K562 (cell line): Measurements from ENCODE around the gene UMAD1. TPM values are rescaled to one million over a fixed set of nuclear protein-coding genes. Genes with fewer than 3 reads are reported as not detected.
A peak's percentile ranks its signal among the peaks of the same experiment; 100 is the strongest.

Experiments
- ATAC-seq: fragments of 200-7000 bp; cut with Tn5 transposase; 3 replicates; pipeline ENCODE4 v1.9.1; 2020; ENCODE audit warnings: moderate library complexity
- BruUV-seq: library from RNA; stranded (reverse); fragments of 400-500 nt; replicated peaks from 2 replicates; lab custom pipeline; 2021; lab: Mats Ljungman, UMichigan
- CTCF ChIA-PET: fragments of 300-600 bp; formaldehyde crosslinking; extraction: SDS; loops from one replicate; lab custom pipeline; 2021; ENCODE audit warnings: low intra/inter-chr PET ratio; lab: Yijun Ruan, JAX
- POLR2A ChIA-PET: fragments of 300-600, 350-650 bp; sonication (Branson Sonifier 250); formaldehyde crosslinking; extraction: SDS; loops from one replicate; lab custom pipeline; 2021; ENCODE audit warnings: antibody characterized with exemption, inconsistent platforms; lab: Yijun Ruan, JAX
- DNase-seq, 4 experiments: peaks; one replicate each; pipeline versions ENCODE4 v3.0.0 to v3.0.0-alpha.2; 2011 to 2018; ENCODE audit warnings: low spot score in 3 of 4, mixed read lengths in 3 of 4; ENCODE audit errors: extremely low read depth in 1 of 4
- FAIRE-seq: peaks from 2 replicates; lab custom pipeline; 2011; peaks lifted over from hg19 to GRCh38; lab: Jason Lieb, UNC
- H2AFZ ChIP-seq: 2 replicates; pipeline ENCODE4 v1.6.0; 2011; ENCODE audit warnings: low read depth, low read length, control low read depth, inconsistent platforms
- H3K27ac ChIP-seq: fragments of 200-600 bp; 3 replicates; pipeline ENCODE4 v1.8.0; 2011; ENCODE audit warnings: low read depth, mild to moderate bottlenecking, control low read depth, inconsistent platforms, low read length, moderate library complexity, mixed read lengths; ENCODE audit errors: extremely low read depth
- H3K27me3 ChIP-seq, 2 experiments: fragments of 300-600 bp in 1 of 2; 2 replicates in 1 of 2; 3 replicates in 1 of 2; pipeline versions ENCODE4 v1.6.0 to v1.8.0; 2011; ENCODE audit warnings: inconsistent platforms in 2 of 2, low read length in 2 of 2, mild to moderate bottlenecking in 1 of 2, mixed read lengths in 1 of 2, moderate library complexity in 1 of 2; ENCODE audit not compliant: control insufficient read depth in 2 of 2, insufficient read depth in 2 of 2
- H3K36me3 ChIP-seq: fragments of 300-600 bp; 3 replicates; pipeline ENCODE4 v1.8.0; 2011; ENCODE audit warnings: mild to moderate bottlenecking, low read length, inconsistent platforms; ENCODE audit not compliant: control insufficient read depth, insufficient read depth
- H3K4me1 ChIP-seq, 2 experiments: fragments of 200-600 bp in 1 of 2; replicated peaks in 1 of 2; 2 replicates in 1 of 2; 3 replicates in 1 of 2; pipeline versions ENCODE4 v1.5.1 to v1.8.0; 2011; ENCODE audit warnings: inconsistent platforms in 2 of 2, low read length in 2 of 2, mild to moderate bottlenecking in 1 of 2, mixed read lengths in 1 of 2, moderate library complexity in 1 of 2; ENCODE audit not compliant: control insufficient read depth in 2 of 2, insufficient read depth in 2 of 2
- H3K4me2 ChIP-seq: 2 replicates; pipeline ENCODE4 v1.6.1; 2011; ENCODE audit warnings: low read length, control low read depth, inconsistent platforms, mixed read lengths; ENCODE audit not compliant: insufficient read depth
- H3K4me3 ChIP-seq: fragments of 200-600 bp; sonication (generic), shearing (Covaris generic); 2 replicates; pipeline ENCODE4 v1.5.1; 2016; ENCODE audit warnings: control low read depth, inconsistent platforms
- H3K79me2 ChIP-seq: fragments of 200-600 bp; 3 replicates; pipeline ENCODE4 v1.8.0; 2011; ENCODE audit warnings: low read length, inconsistent platforms; ENCODE audit not compliant: control insufficient read depth, insufficient read depth
- H3K9ac ChIP-seq, 2 experiments: 2 replicates each; pipeline versions ENCODE4 v1.6.0 to v1.6.1; 2011; ENCODE audit warnings: low read depth in 2 of 2, low read length in 2 of 2, control low read depth in 1 of 2, inconsistent platforms in 1 of 2, mild to moderate bottlenecking in 1 of 2, mixed read lengths in 1 of 2; ENCODE audit not compliant: insufficient read depth in 1 of 2
- H3K9me1 ChIP-seq: one replicate; pipeline ENCODE4 v1.6.0; 2011; ENCODE audit warnings: inconsistent platforms, mild to moderate bottlenecking, low read length, moderate library complexity; ENCODE audit not compliant: control insufficient read depth, insufficient read depth
- H3K9me3 ChIP-seq: replicated peaks from 2 replicates; pipeline ENCODE4 v1.5.1; 2011; ENCODE audit warnings: low read depth, low read length, inconsistent platforms; ENCODE audit not compliant: control insufficient read depth, insufficient read depth
- H4K20me1 ChIP-seq: replicated peaks from 2 replicates; pipeline ENCODE4 v1.6.1; 2011; ENCODE audit warnings: low read length, inconsistent platforms, mixed read lengths; ENCODE audit not compliant: control insufficient read depth, insufficient read depth
- BDP1 ChIP-seq: IDR thresholded peaks from 3 replicates; pipeline ENCODE4 v1.6.1; 2011; ENCODE audit not compliant: insufficient read length, insufficient read depth
- CHCHD3 ChIP-seq: fragments of 250-450 bp; sonication (Bioruptor Pico); IDR thresholded peaks from 2 replicates; pipeline ENCODE4 v2.1.2; 2022; ENCODE audit warnings: mild to moderate bottlenecking
- CREB5 ChIP-seq: fragments of 250-450 bp; sonication (Bioruptor Pico); IDR thresholded peaks from 2 replicates; pipeline ENCODE4 v1.5.0; 2020; ENCODE audit warnings: mild to moderate bottlenecking
- MTA3 ChIP-seq: fragments of 450-650 bp; formaldehyde crosslinking; IDR thresholded peaks from 2 replicates; pipeline ENCODE4 v1.6.1; 2017; ENCODE audit warnings: mild to moderate bottlenecking, borderline replicate concordance
- NFIC ChIP-seq: fragments of 450-650 bp; IDR thresholded peaks from 2 replicates; pipeline ENCODE4 v1.6.1; 2017; ENCODE audit warnings: mild to moderate bottlenecking, inconsistent platforms
- NR2F6 ChIP-seq: fragments of 450-650 bp; formaldehyde crosslinking; IDR thresholded peaks from 2 replicates; pipeline ENCODE4 v1.4.0; 2020; ENCODE audit warnings: mild to moderate bottlenecking
- TCFL5 ChIP-seq: fragments of 250-450 bp; sonication (Bioruptor Pico); conservative IDR thresholded peaks from 2 replicates; pipeline ENCODE4 v1.6.1; 2021; ENCODE audit warnings: mild to moderate bottlenecking, moderate library complexity, matching md5 sums
- ZBTB9 ChIP-seq: fragments of 450-650 bp; formaldehyde crosslinking; IDR thresholded peaks from 2 replicates; pipeline ENCODE4 v1.4.0; 2020; ENCODE audit warnings: mild to moderate bottlenecking, moderate library complexity
- ZFP1 ChIP-seq: fragments of 450-650 bp; formaldehyde crosslinking; IDR thresholded peaks from 2 replicates; pipeline ENCODE4 v1.4.0; 2020; ENCODE audit warnings: mild to moderate bottlenecking, mixed read lengths
- WGBS: fragments of 100-300 bp; shearing (Covaris generic); methylation state at CpG from one replicate; pipeline ENCODE4 v1.1.6; 2016; ENCODE audit warnings: low coverage, mixed read lengths; ENCODE audit not compliant: insufficient coverage; ENCODE audit errors: missing lambda C conversion rate; 5-methylcytosine and 5-hydroxymethylcytosine counted together
- in situ Hi-C: fragments of 300-500 bp; cut with MboI; formaldehyde crosslinking; loops from 4 replicates; pipeline ENCODE4 v1.15.0; 2018; ENCODE audit warnings: inconsistent platforms, mixed read lengths
- intact Hi-C: fragments of 100-400 bp; cut with micrococcal nuclease; formaldehyde crosslinking; loops from 2 replicates; pipeline ENCODE4 v1.14.2; 2022
- polyA plus RNA-seq, 8 experiments: library from polyadenylated mRNA; depleted of rRNA in 4 of 8; stranded (reverse) in 5 of 8; unstranded in 3 of 8; fragments of >200 nt; fragmentation: Nextera tagmentation in 2 of 8; fragmentation: Illumina TruSeq in 1 of 8; extraction: Ambion mirVana in 2 of 8; extraction: Trizol in 1 of 8; gene quantifications; 2 replicates each; pipeline versions ENCODE4 v1.2.1 to v1.2.3, GENCODE V29; 2011 to 2014; ENCODE audit warnings: inconsistent platforms in 1 of 8, missing spikeins in 1 of 8
- total RNA-seq, 7 experiments: library from RNA; depleted of rRNA in 6 of 7; stranded (reverse); fragments of >200 nt in 6 of 7; fragmentation: Illumina TruSeq in 2 of 7; extraction: Trizol in 2 of 7; gene quantifications; 2 replicates each; pipeline versions ENCODE4 v1.2.1 to v1.2.3, GENCODE V29; 2011 to 2021; ENCODE audit warnings: low replicate concordance in 1 of 7
- TF ChIP-seq, protein P1 (sequence below), 2 experiments: fragments of 450-650 bp; conservative IDR thresholded peaks; 2 replicates each; pipeline ENCODE4 v1.6.1; 2017; ENCODE audit warnings: mild to moderate bottlenecking in 2 of 2, moderate library complexity in 2 of 2
- TF ChIP-seq, protein P2 (sequence below): fragments of 250-450 bp; sonication (Bioruptor Pico); IDR thresholded peaks from 2 replicates; pipeline ENCODE4 v1.4.0; 2020
- TF ChIP-seq, protein P3 (sequence below): fragments of 450-650 bp; IDR thresholded peaks from 2 replicates; pipeline ENCODE4 v1.6.1; 2016; ENCODE audit warnings: low read depth, mild to moderate bottlenecking, moderate library complexity

The UMAD1 gene
- total and polyA plus RNA-seq, 9 of the 15 experiments (the other 6 are each of a cell fraction or from before 2014, with no cell fraction given), result 9.0 to 26.7 (median 13.3) TPM

DNA sequence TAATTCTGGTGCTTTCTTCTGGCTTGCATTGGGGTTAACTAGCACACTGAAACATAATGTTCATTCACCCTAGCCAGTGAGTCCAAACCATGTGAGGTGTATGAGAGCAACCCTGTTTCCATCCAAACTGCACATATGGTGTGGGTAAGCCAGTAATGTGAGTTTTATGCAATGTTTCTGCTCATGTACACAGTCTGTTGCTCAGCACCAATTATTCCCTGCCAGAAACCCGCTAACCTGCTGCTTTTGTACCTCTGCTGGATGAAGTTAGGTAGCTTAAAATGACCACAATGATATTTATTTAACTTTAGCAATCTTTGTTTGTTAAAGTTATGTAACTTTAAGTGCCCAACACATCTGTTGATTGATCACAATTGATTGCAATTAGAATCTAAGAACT is 171.6 kb downstream of the UMAD1 start:
- BruUV-seq, result no TSS peak
- Histone ChIP-seq H3K9ac (no peak overlapping the region), H4K20me1 (no peaks in the 10 kb centered on the region), H3K4me2 (no peak overlapping the region), H3K9me3 (no peaks in the 10 kb centered on the region), H3K79me2 (no peaks in the 10 kb centered on the region), H3K27ac (no peak overlapping the region), H3K4me1 (no peaks in the 10 kb centered on the region), H3K9me1 (no peaks in the 10 kb centered on the region), H3K27me3 (no peaks in the 10 kb centered on the region), H3K4me3 (no peak overlapping the region), H2AFZ (no peak overlapping the region), H3K36me3 (no peaks in the 10 kb centered on the region)
- peak; percentile 32 for FAIRE-seq
- ChIA-PET POLR2A (no interaction called here), CTCF (no interaction called here)
- WGBS, result 6% methylated on average over 1 of the region's 1 CpG
- in situ Hi-C loops (no loop called here), intact Hi-C loops (no loop called here)
- ATAC-seq, result no peak
- no peak for DNase-seq
- TF ChIP-seq CHCHD3 (CRISPR knock-in tag) (no peak), BDP1 (no peak), TCFL5 (CRISPR knock-in tag) (no peak), MTA3 (no peak), ZBTB9 (CRISPR knock-in tag) (no peak), NFIC (no peak), NR2F6 (no peak), ZFP1 (no peak), CREB5 (CRISPR knock-in tag) (no peak)
- TF ChIP-seq, protein P1, sequence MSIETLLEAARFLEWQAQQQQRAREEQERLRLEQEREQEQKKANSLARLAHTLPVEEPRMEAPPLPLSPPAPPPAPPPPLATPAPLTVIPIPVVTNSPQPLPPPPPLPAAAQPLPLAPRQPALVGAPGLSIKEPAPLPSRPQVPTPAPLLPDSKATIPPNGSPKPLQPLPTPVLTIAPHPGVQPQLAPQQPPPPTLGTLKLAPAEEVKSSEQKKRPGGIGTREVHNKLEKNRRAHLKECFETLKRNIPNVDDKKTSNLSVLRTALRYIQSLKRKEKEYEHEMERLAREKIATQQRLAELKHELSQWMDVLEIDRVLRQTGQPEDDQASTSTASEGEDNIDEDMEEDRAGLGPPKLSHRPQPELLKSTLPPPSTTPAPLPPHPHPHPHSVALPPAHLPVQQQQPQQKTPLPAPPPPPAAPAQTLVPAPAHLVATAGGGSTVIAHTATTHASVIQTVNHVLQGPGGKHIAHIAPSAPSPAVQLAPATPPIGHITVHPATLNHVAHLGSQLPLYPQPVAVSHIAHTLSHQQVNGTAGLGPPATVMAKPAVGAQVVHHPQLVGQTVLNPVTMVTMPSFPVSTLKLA (conservative IDR thresholded peaks at IDR 0.05), result no peak
- TF ChIP-seq, protein P2, sequence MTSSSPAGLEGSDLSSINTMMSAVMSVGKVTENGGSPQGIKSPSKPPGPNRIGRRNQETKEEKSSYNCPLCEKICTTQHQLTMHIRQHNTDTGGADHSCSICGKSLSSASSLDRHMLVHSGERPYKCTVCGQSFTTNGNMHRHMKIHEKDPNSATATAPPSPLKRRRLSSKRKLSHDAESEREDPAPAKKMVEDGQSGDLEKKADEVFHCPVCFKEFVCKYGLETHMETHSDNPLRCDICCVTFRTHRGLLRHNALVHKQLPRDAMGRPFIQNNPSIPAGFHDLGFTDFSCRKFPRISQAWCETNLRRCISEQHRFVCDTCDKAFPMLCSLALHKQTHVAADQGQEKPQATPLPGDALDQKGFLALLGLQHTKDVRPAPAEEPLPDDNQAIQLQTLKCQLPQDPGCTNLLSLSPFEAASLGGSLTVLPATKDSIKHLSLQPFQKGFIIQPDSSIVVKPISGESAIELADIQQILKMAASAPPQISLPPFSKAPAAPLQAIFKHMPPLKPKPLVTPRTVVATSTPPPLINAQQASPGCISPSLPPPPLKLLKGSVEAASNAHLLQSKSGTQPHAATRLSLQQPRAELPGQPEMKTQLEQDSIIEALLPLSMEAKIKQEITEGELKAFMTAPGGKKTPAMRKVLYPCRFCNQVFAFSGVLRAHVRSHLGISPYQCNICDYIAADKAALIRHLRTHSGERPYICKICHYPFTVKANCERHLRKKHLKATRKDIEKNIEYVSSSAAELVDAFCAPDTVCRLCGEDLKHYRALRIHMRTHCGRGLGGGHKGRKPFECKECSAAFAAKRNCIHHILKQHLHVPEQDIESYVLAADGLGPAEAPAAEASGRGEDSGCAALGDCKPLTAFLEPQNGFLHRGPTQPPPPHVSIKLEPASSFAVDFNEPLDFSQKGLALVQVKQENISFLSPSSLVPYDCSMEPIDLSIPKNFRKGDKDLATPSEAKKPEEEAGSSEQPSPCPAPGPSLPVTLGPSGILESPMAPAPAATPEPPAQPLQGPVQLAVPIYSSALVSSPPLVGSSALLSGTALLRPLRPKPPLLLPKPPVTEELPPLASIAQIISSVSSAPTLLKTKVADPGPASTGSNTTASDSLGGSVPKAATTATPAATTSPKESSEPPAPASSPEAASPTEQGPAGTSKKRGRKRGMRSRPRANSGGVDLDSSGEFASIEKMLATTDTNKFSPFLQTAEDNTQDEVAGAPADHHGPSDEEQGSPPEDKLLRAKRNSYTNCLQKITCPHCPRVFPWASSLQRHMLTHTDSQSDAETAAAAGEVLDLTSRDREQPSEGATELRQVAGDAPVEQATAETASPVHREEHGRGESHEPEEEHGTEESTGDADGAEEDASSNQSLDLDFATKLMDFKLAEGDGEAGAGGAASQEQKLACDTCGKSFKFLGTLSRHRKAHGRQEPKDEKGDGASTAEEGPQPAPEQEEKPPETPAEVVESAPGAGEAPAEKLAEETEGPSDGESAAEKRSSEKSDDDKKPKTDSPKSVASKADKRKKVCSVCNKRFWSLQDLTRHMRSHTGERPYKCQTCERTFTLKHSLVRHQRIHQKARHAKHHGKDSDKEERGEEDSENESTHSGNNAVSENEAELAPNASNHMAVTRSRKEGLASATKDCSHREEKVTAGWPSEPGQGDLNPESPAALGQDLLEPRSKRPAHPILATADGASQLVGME (CRISPR knock-in tag), result no peak
- TF ChIP-seq, protein P3, sequence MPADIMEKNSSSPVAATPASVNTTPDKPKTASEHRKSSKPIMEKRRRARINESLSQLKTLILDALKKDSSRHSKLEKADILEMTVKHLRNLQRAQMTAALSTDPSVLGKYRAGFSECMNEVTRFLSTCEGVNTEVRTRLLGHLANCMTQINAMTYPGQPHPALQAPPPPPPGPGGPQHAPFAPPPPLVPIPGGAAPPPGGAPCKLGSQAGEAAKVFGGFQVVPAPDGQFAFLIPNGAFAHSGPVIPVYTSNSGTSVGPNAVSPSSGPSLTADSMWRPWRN, result no peak
